ENCODE results near the gene MKI67. TPM values are rescaled to one million over a fixed set of nuclear protein-coding genes. Genes with fewer than 3 reads are reported as not detected.

The MKI67 gene
- total RNA-seq, 2 donors from 2014 or later, result 2.0 to 2.9 TPM

- Histone ChIP-seq H3K27ac (no peak overlapping the region), H3K9me3 (no peaks in the 10 kb centered on the region), H3K36me3 (no peaks in the 10 kb centered on the region), H3K4me1 (replicated peaks) (peaks cover 5% of the 10 kb centered on the region), H3K27me3 (replicated peaks; ENCODE audit: insufficient read depth) (peaks cover 5% of the 10 kb centered on the region), H3K4me3 (no peak overlapping the region)
- intact Hi-C loops (cut with DNase I), result no loop called here
- WGBS, result 98% methylated on average over 8 of the region's 8 CpGs
- TF ChIP-seq POLR2AphosphoS5 (IDR thresholded peaks at IDR 0.05), result no peak
- no peak for TF ChIP-seq CTCF (IDR thresholded peaks at IDR 0.05)
- TF ChIP-seq POLR2A (IDR thresholded peaks at IDR 0.05), result no peak
- no peak for DNase-seq (ENCODE audit: low spot score)
These were observed 2.4 kb upstream of the MKI67 start for GRCh38 chr10:128128582-128128981.

GRCh38 chr10:128125416-128125943 lies 743 bp downstream of the MKI67 start:
- H3K4me3 ChIP-seq, result peak overlapping the region; percentile 37 to 48
- no peaks in the 10 kb centered on the region for H3K36me3 ChIP-seq
- peaks cover 5% of the 10 kb centered on the region for H3K4me1 ChIP-seq (replicated peaks)
- H3K27me3 ChIP-seq (replicated peaks; ENCODE audit: insufficient read depth), result peaks cover 5% of the 10 kb centered on the region
- TF ChIP-seq CTCF (IDR thresholded peaks at IDR 0.05) (no peak), POLR2AphosphoS5 (IDR thresholded peaks at IDR 0.05) (no peak), POLR2A (IDR thresholded peaks at IDR 0.05) (no peak)
- 4% methylated on average over 33 of the region's 33 CpGs for WGBS
- no peaks in the 10 kb centered on the region for H3K9me3 ChIP-seq
- intact Hi-C loops (cut with DNase I), result no loop called here
- DNase-seq (ENCODE audit: low spot score), result no peak
- H3K27ac ChIP-seq, result no peak overlapping the region

- no peak overlapping the region for H3K27ac ChIP-seq
- DNase-seq (ENCODE audit: low spot score), result no peak
- H3K4me1 ChIP-seq (replicated peaks), result peaks cover 5% of the 10 kb centered on the region
- intact Hi-C loops (cut with DNase I), result no loop called here
- no peaks in the 10 kb centered on the region for H3K9me3 ChIP-seq
- no peaks in the 10 kb centered on the region for H3K36me3 ChIP-seq
- TF ChIP-seq POLR2AphosphoS5 (IDR thresholded peaks at IDR 0.05) (no peak), CTCF (IDR thresholded peaks at IDR 0.05) (no peak), POLR2A (IDR thresholded peaks at IDR 0.05) (no peak)
- H3K27me3 ChIP-seq (replicated peaks; ENCODE audit: insufficient read depth), result peaks cover 5% of the 10 kb centered on the region
- 47% methylated on average over 11 of the region's 11 CpGs for WGBS
- H3K4me3 ChIP-seq, result no peak overlapping the region
These were observed 1.3 kb downstream of the MKI67 start for GRCh38 chr10:128124813-128125403.

GRCh38 chr10:128123846-128124245 lies 2.4 kb downstream of the MKI67 start:
- Histone ChIP-seq H3K9me3 (no peaks in the 10 kb centered on the region), H3K4me3 (no peak overlapping the region), H3K36me3 (no peaks in the 10 kb centered on the region), H3K27ac (no peak overlapping the region), H3K27me3 (replicated peaks; ENCODE audit: insufficient read depth) (peaks cover 5% of the 10 kb centered on the region), H3K4me1 (replicated peaks) (peaks cover 5% of the 10 kb centered on the region)
- intact Hi-C loops (cut with DNase I), result no loop called here
- no peak for TF ChIP-seq POLR2A (IDR thresholded peaks at IDR 0.05)
- no peak for TF ChIP-seq CTCF (IDR thresholded peaks at IDR 0.05)
- TF ChIP-seq POLR2AphosphoS5 (IDR thresholded peaks at IDR 0.05), result no peak
- no peak for DNase-seq (ENCODE audit: low spot score)

- H3K27ac ChIP-seq, result no peak overlapping the region
- DNase-seq (ENCODE audit: low spot score), result no peak
- H3K27me3 ChIP-seq (replicated peaks; ENCODE audit: insufficient read depth), result peaks cover 5% of the 10 kb centered on the region
- H3K4me1 ChIP-seq (replicated peaks), result peaks cover 5% of the 10 kb centered on the region
- intact Hi-C loops (cut with DNase I), result no loop called here
- H3K4me3 ChIP-seq, result no peak overlapping the region
- no peaks in the 10 kb centered on the region for H3K36me3 ChIP-seq
- WGBS, result 92% methylated on average over 2 of the region's 2 CpGs
- TF ChIP-seq POLR2AphosphoS5 (IDR thresholded peaks at IDR 0.05), result no peak
- TF ChIP-seq CTCF (IDR thresholded peaks at IDR 0.05), result no peak
- TF ChIP-seq POLR2A (IDR thresholded peaks at IDR 0.05), result no peak
- no peaks in the 10 kb centered on the region for H3K9me3 ChIP-seq
These were observed 3.3 kb downstream of the MKI67 start for GRCh38 chr10:128122931-128123330.
